ENCODE measurements around the gene UNC119. TPM values are rescaled to one million over a fixed set of nuclear protein-coding genes. Genes with fewer than 3 reads are reported as not detected.

UNC119 gene
- total RNA-seq, 1 donor from 2014 or later, result 59.1 TPM

- no peak overlapping the region for H3K27ac Mint-ChIP-seq (ENCODE audit: unreplicated experiment)
- no peaks in the 10 kb centered on the region for H3K36me3 Mint-ChIP-seq (ENCODE audit: low read depth)
- no peak for DNase-seq (ENCODE audit: low read depth, low spot score)
- H3K9me3 Mint-ChIP-seq, result no peaks in the 10 kb centered on the region
- no peak overlapping the region for H3K4me3 Mint-ChIP-seq
- TF ChIP-seq, protein P1, sequence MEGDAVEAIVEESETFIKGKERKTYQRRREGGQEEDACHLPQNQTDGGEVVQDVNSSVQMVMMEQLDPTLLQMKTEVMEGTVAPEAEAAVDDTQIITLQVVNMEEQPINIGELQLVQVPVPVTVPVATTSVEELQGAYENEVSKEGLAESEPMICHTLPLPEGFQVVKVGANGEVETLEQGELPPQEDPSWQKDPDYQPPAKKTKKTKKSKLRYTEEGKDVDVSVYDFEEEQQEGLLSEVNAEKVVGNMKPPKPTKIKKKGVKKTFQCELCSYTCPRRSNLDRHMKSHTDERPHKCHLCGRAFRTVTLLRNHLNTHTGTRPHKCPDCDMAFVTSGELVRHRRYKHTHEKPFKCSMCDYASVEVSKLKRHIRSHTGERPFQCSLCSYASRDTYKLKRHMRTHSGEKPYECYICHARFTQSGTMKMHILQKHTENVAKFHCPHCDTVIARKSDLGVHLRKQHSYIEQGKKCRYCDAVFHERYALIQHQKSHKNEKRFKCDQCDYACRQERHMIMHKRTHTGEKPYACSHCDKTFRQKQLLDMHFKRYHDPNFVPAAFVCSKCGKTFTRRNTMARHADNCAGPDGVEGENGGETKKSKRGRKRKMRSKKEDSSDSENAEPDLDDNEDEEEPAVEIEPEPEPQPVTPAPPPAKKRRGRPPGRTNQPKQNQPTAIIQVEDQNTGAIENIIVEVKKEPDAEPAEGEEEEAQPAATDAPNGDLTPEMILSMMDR (conservative IDR thresholded peaks at IDR 0.05), result no peak
- H3K4me1 Mint-ChIP-seq, result no peaks in the 10 kb centered on the region
- H3K27me3 Mint-ChIP-seq (ENCODE audit: low read depth), result no peaks in the 10 kb centered on the region
Measured at GRCh38 chr17:28532050-28532960, 20.1 kb downstream of the UNC119 start.

DNA sequence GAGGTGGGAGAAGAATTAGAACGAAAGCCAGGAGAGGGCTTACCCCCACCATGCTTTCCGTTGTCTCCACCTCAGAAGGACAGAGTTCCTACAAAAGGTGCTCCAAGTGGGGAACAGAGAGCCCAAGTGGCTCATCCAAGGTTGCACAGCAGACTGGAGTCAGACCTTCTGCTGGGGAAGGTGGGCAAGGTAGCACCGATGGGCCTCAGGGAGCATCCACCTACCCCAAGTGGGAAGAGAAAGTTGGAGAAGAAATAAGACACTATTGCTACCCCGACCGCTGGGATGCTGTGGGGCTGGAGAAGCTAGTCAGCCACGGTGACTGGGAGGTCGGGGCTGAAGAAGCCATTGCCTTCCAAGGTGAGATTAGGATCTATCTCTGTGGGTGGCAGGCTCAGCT, 21.5 kb downstream of the UNC119 start:
- TF ChIP-seq, protein P1 (conservative IDR thresholded peaks at IDR 0.05), result no peak
- no peaks in the 10 kb centered on the region for H3K4me1 Mint-ChIP-seq
- no peaks in the 10 kb centered on the region for H3K27me3 Mint-ChIP-seq (ENCODE audit: low read depth)
- no peak overlapping the region for H3K27ac Mint-ChIP-seq (ENCODE audit: unreplicated experiment)
- no peak for DNase-seq (ENCODE audit: low read depth, low spot score)
- H3K9me3 Mint-ChIP-seq, result no peaks in the 10 kb centered on the region
- no peaks in the 10 kb centered on the region for H3K36me3 Mint-ChIP-seq (ENCODE audit: low read depth)
- no peak overlapping the region for H3K4me3 Mint-ChIP-seq

DNA sequence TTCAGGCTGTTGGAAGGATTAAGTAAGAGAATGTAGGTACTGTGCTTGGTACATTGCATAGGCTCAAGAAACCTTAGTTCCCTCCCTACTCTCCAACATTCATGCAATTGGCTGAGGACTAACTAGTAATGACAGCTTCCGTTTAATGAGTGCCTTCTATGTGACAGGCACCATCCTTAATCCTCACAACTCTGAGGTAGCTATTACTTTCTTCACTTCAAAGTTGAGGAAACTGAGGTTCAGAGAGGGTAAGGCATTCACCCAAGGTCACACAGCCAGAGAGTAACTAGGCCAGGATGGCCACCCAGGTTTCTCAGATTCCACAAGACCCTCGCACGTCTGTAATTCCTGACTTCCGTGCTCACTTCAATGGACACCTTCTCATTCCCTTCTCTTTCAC, 22.2 kb downstream of the UNC119 start:
- Mint-ChIP-seq H3K27me3 (ENCODE audit: low read depth) (no peaks in the 10 kb centered on the region), H3K4me3 (no peak overlapping the region), H3K27ac (ENCODE audit: unreplicated experiment) (no peak overlapping the region), H3K9me3 (no peaks in the 10 kb centered on the region), H3K4me1 (no peaks in the 10 kb centered on the region), H3K36me3 (ENCODE audit: low read depth) (no peaks in the 10 kb centered on the region)
- TF ChIP-seq, protein P1 (conservative IDR thresholded peaks at IDR 0.05), result no peak
- DNase-seq (ENCODE audit: low read depth, low spot score), result no peak

DNA sequence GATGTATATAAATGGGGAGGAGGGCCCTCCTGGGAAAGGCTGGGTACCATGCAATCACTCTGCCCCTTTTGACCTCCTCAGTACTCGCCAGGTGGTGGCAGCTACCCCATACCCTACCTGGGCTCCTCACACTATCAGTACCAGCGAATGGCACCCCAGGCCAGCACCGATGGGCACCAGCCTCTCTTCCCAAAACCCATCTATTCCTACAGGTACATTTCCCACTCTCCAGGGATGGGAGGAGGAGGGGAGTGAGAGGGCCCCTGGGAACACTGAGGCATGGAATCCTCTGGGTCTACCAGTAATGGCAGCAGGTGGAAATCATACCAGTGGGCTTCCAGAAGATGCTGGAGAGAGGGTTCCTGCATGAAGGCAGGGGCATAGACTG, 23.4 kb downstream of the UNC119 start:
- H3K36me3 Mint-ChIP-seq (ENCODE audit: low read depth), result no peaks in the 10 kb centered on the region
- DNase-seq (ENCODE audit: low read depth, low spot score), result no peak
- TF ChIP-seq, protein P1 (conservative IDR thresholded peaks at IDR 0.05), result no peak
- no peaks in the 10 kb centered on the region for H3K4me1 Mint-ChIP-seq
- no peak overlapping the region for H3K4me3 Mint-ChIP-seq
- no peaks in the 10 kb centered on the region for H3K9me3 Mint-ChIP-seq
- no peak overlapping the region for H3K27ac Mint-ChIP-seq (ENCODE audit: unreplicated experiment)
- no peaks in the 10 kb centered on the region for H3K27me3 Mint-ChIP-seq (ENCODE audit: low read depth)

DNA sequence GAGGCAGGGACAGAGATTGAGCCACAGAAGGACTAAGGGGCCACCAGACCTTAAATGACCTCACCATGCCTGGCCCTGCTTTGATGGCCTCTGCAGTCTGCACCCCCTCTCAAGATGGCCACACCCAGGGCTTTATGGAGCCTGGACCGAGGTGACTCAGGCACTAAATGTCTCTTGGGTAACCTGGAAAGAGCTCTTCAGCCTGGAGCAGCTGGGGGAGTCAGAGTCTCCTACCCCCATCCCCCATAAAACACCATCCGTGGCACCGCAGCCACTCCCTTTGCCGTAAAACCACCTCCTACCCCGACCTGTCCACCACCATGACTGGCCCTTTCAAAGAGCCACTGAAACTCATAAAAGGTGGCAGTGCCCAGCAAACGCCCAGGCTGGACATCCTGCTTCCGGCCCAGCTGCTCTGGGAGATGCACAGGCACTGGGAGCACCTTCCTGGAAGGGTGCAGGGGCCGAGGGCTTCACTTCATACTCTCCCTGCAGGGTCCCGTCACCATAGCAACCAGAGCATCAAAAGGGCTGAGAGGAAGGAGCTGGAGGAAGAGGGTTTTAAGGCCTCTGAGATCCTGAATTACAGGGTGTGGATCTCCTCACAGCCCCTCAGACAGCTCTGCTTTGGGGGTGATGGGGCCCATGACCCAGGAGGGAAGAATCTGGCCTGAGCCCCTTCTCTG, 24.0 kb downstream of the UNC119 start:
- H3K9me3 Mint-ChIP-seq, result no peaks in the 10 kb centered on the region
- TF ChIP-seq, protein P1 (conservative IDR thresholded peaks at IDR 0.05), result no peak
- no peak overlapping the region for H3K27ac Mint-ChIP-seq (ENCODE audit: unreplicated experiment)
- H3K4me3 Mint-ChIP-seq, result no peak overlapping the region
- no peaks in the 10 kb centered on the region for H3K27me3 Mint-ChIP-seq (ENCODE audit: low read depth)
- H3K36me3 Mint-ChIP-seq (ENCODE audit: low read depth), result no peaks in the 10 kb centered on the region
- no peak for DNase-seq (ENCODE audit: low read depth, low spot score)
- no peaks in the 10 kb centered on the region for H3K4me1 Mint-ChIP-seq

Measured in neural crest cell (in vitro differentiated cells).